Aorta (tissue), 5 donors: ENCODE results near the gene SPON1. TPM values are rescaled to one million over a fixed set of nuclear protein-coding genes. Genes with fewer than 3 reads are reported as not detected.
"Not testable (repeated sequence)": the region's sequence is repeated elsewhere in the genome, so short reads cannot be mapped to it uniquely, and the experiment has no call there.

Source experiments
- ATAC-seq: fragments of 200-7000 bp; cut with Tn5 transposase; one replicate; pipeline ENCODE4 v1.9.1; 2022; ENCODE audit warnings: moderate library complexity; ENCODE audit not compliant: low FRiP score
- DNase-seq, 2 donors: peaks; one replicate each; pipeline ENCODE4 v3.0.0-alpha.2; 2020
- H3K27ac ChIP-seq, 2 donors: one replicate each; pipeline ENCODE4 v1.5.1; 2013; ENCODE audit warnings: low read length in 2 of 2, mild to moderate bottlenecking in 2 of 2, moderate library complexity in 2 of 2, control low read depth in 1 of 2, inconsistent platforms in 1 of 2, low read depth in 1 of 2
- H3K27me3 ChIP-seq, 2 donors: one replicate each; pipeline ENCODE4 v1.6.1; 2013; ENCODE audit warnings: control low read depth in 1 of 2, low read length in 1 of 2, mild to moderate bottlenecking in 1 of 2, moderate library complexity in 1 of 2; ENCODE audit not compliant: insufficient read depth in 2 of 2, control insufficient read depth in 1 of 2
- H3K36me3 ChIP-seq, 2 donors: one replicate each; pipeline ENCODE4 v1.6.1; 2013; ENCODE audit warnings: control low read depth in 1 of 2, low read length in 1 of 2, mild to moderate bottlenecking in 1 of 2; ENCODE audit not compliant: insufficient read depth in 2 of 2, control insufficient read depth in 1 of 2
- H3K4me1 ChIP-seq, 2 donors: one replicate each; pipeline ENCODE4 v1.6.1; 2013; ENCODE audit warnings: low read length in 2 of 2, control low read depth in 1 of 2, mild to moderate bottlenecking in 1 of 2, moderate library complexity in 1 of 2; ENCODE audit not compliant: insufficient read depth in 2 of 2, control insufficient read depth in 1 of 2
- H3K4me3 ChIP-seq, 2 donors: one replicate each; pipeline ENCODE4 v1.5.1; 2013; ENCODE audit warnings: low read length in 2 of 2, control low read depth in 1 of 2, mild to moderate bottlenecking in 1 of 2
- H3K9me3 ChIP-seq: one replicate; pipeline ENCODE4 v1.6.1; 2013; ENCODE audit warnings: mild to moderate bottlenecking, low read length; ENCODE audit not compliant: control insufficient read depth
- WGBS, 2 donors: extraction: QIAGEN DNeasy Blood & Tissue Kit; methylation state at CpG; one replicate each; pipeline ENCODE4 v1.1.7; 2013; 5-methylcytosine and 5-hydroxymethylcytosine counted together
- intact Hi-C, 2 donors: fragments of 100-400 bp; cut with DNase I; formaldehyde crosslinking; loops; one replicate each; pipeline versions ENCODE4 v1.14.2 to v1.15.0; 2022
- polyA plus RNA-seq, 2 donors: library from polyadenylated mRNA; stranded (reverse); fragments of 200-250 nt; gene quantifications; one replicate each; pipeline ENCODE4 v1.2.3, GENCODE V29; 2013
- total RNA-seq, 2 donors: library from RNA; stranded (reverse); fragmentation: NEBNext Ultra II Directional; extraction: Animal tissue kit (Norgen Biotek cat#: 25700); gene quantifications; one replicate each; pipeline ENCODE4 v1.2.1, GENCODE V29; 2021
- donor health status: healthy with polysubstance abuse.
- donor health status: Bipolar disorder and iron deficiency.
- donor health status: DM: no; HTN: no; CAD: no.
- donor health status: DM: no; HTN: no; CAD: no.
- donor health status: DM: yes; HTN: yes; CAD: no.

SPON1 gene
- total and polyA plus RNA-seq, 4 donors: 7.0 to 79.2 (median 24.9) TPM

DNA sequence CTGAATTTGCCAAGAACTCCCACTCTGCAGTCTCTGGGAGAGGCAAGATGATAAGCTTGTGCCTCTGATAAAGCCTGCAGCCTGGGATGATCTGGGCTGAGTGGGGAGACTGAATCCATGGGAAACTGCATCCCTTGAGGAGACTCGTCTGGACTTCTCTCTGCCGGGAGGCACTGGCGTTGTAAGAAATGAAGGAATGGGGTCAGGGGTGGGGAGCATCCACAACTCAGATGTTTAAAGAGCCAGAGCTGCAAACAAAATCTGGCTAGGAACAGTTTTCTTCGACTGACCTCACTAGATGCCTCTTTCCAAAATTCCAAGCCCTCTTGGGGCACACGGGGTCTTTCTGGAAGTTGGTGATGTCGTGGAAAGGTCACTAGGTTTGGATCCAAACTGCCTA lies 64.4 kb downstream of the SPON1 start:
- H3K9me3 ChIP-seq: no peaks in the 10 kb centered on the region
- ATAC-seq: no peak
- H3K27me3 ChIP-seq: no peaks in the 10 kb centered on the region
- WGBS, 2 donors: 10% methylated on average over 6 of the region's 6 CpGs
- H3K4me3 ChIP-seq: no peak overlapping the region
- H3K36me3 ChIP-seq: no peaks in the 10 kb centered on the region
- no peak overlapping the region for H3K27ac ChIP-seq
- no peak for DNase-seq
- H3K4me1 ChIP-seq: peaks cover 0 to 10% of the 10 kb centered on the region in 2 donors
- intact Hi-C loops: loop anchor here in 1 of 2 donors (10.0 kb wide), 1 partner anchor 582 kb away; no protein-coding TSS in a partner anchor

DNA sequence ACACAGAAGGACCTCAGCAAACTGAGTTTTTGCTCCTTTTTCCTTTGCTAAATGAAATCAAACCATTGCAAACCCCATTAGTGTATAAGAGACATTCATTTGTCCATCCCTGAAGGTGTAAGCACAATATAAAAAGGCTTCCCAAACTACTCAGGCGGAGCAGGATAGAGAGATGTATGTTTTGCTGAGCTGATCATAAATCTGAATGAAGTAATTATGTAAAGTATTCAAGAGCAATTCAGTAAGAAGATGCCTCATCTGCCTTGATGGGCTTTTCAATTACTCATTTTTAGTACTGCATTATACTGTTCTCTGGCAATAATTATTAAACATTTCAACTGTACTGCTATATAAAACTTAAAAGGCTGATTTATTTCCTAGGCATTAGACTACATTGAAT lies 65.0 kb downstream of the SPON1 start:
- intact Hi-C loops: loop anchor here in 1 of 2 donors (10.0 kb wide), 1 partner anchor 583 kb away; no protein-coding TSS in a partner anchor
- H3K4me1 ChIP-seq: peaks cover 0 to 10% of the 10 kb centered on the region in 2 donors
- ATAC-seq: no peak
- H3K27me3 ChIP-seq: no peaks in the 10 kb centered on the region
- H3K36me3 ChIP-seq: no peaks in the 10 kb centered on the region
- DNase-seq: no peak
- WGBS, 2 donors: 95 to 100% methylated on average over 1 of the region's 1 CpG
- no peak overlapping the region for H3K4me3 ChIP-seq
- no peak overlapping the region for H3K27ac ChIP-seq
- H3K9me3 ChIP-seq: no peaks in the 10 kb centered on the region

DNA sequence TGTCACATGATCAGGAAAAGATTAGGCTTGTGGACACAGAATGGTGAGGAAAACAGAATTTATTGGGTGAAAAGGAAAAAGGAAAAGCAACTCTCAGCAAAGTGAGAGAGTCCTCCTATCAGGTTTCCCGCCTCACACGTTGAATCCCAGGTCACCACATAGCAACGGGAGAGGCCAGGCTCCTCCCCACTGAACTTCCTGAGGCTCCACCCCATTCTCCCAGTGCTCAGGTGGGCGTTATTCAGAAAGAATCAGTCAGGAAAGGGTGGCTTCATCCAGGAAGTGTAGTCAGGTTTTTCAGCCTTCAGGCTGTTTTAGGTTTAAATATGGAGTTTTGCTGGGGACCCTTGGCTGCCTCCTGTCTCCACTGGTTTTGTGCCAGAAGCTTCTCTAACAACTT lies 66.9 kb downstream of the SPON1 start:
- DNase-seq: no peak
- Histone ChIP-seq H3K36me3 (no peaks in the 10 kb centered on the region), H3K27ac (peak overlapping the region; percentile 37 to 64), H3K4me1 (peaks cover 0 to 10% of the 10 kb centered on the region in 2 donors), H3K4me3 (no peak overlapping the region), H3K9me3 (no peaks in the 10 kb centered on the region), H3K27me3 (no peaks in the 10 kb centered on the region)
- no peak for ATAC-seq
- intact Hi-C loops: loop anchor here in 1 of 2 donors (10.0 kb wide), 1 partner anchor 585 kb away; no protein-coding TSS in a partner anchor
- 24 to 27% methylated on average over 4 of the region's 4 CpGs for WGBS, 2 donors

DNA sequence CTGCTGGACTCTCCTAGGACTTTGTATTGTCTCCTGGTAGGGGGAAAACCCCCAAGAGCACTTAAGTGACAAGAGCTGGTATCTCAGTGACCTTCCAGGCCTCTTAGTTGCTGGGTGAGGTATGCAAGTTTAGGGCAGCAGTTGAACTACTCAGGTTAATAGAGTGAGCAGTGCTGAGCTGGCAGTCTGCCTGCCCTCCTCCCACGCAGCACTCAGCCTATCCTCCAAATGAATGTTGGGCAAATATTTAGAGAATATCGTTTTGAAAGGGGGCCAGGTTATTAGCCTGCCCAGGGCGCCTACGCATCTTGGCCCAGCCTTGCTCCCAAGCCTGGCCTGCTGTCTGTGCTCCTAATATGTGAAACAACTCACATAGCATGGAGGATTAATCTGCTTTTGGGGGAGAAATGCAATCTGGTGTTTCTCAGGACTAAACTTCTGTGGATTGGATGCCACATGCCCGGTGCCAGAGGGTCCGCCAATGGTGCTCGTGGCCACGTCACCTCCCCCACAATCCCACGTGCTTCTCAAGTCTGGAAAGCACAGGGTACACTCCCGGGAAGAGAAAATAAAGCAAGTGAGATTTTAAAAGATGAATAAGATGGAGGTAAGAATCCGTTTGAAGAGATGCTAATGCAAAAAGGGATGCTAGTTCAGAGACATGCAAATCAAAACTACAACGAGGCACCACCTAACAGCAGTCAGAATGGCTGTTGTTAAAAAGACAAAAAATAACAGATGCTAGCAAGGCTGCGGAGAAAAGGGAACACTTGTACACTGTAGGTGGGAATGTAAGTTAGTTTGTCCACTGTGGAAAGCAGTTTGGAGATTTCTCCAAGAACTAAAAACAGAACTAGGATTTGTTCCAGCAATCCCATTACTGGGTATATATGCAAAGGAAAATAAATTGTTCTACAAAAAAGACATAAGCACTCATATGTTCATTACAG lies 67.7 kb downstream of the SPON1 start:
- DNase-seq (peak; percentile 84 to 93), ATAC-seq (peak; percentile 82)
- Histone ChIP-seq H3K4me3 (no peak overlapping the region), H3K9me3 (no peaks in the 10 kb centered on the region), H3K36me3 (no peaks in the 10 kb centered on the region), H3K27me3 (no peaks in the 10 kb centered on the region), H3K27ac (peak overlapping the region; percentile 39 to 77), H3K4me1 (peaks cover 0 to 10% of the 10 kb centered on the region in 2 donors)
- WGBS, 2 donors: 2 to 5% methylated on average over 13 of the region's 13 CpGs
- intact Hi-C loops: loop anchor here in 1 of 2 donors (10.0 kb wide), 1 partner anchor 585 kb away; no protein-coding TSS in a partner anchor

DNA sequence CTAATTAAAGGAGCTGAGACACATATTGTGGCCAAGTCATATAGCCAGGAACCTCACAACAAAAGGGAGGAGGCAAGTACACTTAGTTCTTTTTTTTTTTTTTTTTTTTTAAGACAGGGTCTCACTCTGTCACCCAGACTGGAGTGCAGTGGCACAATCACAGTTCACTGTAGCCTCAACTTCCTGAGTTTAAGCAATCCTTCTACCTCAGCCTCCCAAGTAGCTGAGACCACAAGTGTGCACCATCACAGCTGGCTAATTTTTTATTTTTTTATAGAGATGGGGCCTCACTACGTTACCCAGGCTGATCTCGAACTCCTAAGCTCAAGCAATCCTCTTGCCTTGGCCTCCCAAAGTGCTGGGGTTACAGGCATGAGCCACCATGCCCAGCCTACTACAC lies 73.0 kb downstream of the SPON1 start:
- ATAC-seq, intact Hi-C loops, H3K4me1 ChIP-seq, H3K27me3 ChIP-seq, H3K27ac ChIP-seq, H3K36me3 ChIP-seq, H3K4me3 ChIP-seq, H3K9me3 ChIP-seq, DNase-seq: not testable (repeated sequence)
- whole genome bisulfite sequencing, 2 donors: 88 to 98% methylated on average over 2 of the region's 2 CpGs

DNA sequence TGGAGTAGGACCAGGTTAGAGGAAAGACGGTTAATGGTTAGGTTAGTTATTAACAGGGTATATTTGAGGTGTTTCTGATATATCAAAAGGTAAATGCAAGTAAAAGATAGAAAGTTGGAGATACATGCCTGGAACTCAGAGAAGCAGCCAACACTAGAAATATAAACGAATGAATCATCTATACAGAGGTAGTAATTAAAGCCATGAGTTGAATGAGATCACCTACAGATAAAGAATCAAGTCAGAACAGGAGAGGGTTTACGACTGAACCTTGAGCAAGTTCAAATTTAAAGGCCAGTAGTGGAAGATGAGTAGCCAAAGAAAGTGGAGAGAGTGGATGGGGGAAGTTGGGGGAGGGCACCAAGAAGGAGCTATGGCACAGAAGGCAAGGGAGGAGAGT lies 73.9 kb downstream of the SPON1 start:
- Histone ChIP-seq H3K36me3 (no peaks in the 10 kb centered on the region), H3K27ac (no peak overlapping the region), H3K27me3 (no peaks in the 10 kb centered on the region), H3K9me3 (no peaks in the 10 kb centered on the region), H3K4me3 (no peak overlapping the region), H3K4me1 (no peaks in the 10 kb centered on the region)
- 63 to 84% methylated on average over 3 of the region's 3 CpGs for WGBS, 2 donors
- no peak for DNase-seq
- intact Hi-C loops: no loop called here
- no peak for ATAC-seq

DNA sequence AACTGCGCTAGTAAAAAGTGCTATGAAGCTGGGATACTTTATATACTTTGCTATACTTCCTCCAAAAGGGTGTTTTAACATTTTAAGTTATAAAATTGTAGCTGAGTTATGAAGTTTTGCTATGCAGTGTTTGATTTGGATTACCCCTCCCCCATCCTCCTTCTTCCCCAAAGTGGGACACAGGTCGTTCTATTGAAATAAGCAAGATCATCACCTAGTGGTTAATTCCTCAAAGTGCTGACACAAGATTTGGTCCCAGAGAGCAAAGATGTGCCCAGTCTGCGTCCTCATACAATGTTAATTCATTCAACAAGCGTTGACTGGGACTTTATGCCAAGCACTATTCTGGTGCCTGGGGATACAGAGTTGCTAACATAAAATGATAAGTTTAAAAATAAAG lies 78.5 kb downstream of the SPON1 start:
- Histone ChIP-seq H3K9me3 (no peaks in the 10 kb centered on the region), H3K4me3 (no peak overlapping the region), H3K36me3 (no peaks in the 10 kb centered on the region), H3K27me3 (no peaks in the 10 kb centered on the region), H3K4me1 (peaks cover 0 to 3% of the 10 kb centered on the region in 2 donors), H3K27ac (no peak overlapping the region)
- ATAC-seq (no peak), DNase-seq (no peak)
- WGBS, 2 donors: 32 to 35% methylated on average over 4 of the region's 4 CpGs
- intact Hi-C loops: loop anchor here in 1 of 2 donors (5.0 kb wide), 1 partner anchor 84 kb away; no protein-coding TSS in a partner anchor

DNA sequence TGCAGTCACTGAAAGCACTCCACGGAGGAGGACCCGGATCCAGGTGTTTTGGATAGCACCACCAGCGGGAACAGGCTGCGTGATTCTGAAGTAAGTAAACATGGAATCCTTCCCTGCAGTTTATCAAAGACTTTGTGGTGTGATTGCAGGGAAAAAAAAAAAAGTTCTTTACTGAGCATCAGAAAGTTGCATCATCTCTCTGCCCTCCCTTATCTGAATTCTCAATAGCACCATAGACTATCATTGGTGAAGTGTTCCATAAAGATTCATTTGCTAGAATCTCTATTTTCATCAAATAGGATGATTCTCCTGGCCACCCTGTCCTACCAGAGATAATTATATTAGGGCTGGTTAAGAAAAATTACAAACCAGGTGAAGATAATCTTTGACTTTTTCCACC lies 79.0 kb downstream of the SPON1 start:
- intact Hi-C loops: loop anchor here in 1 of 2 donors (5.0 kb wide), 1 partner anchor 84 kb away; no protein-coding TSS in a partner anchor
- Histone ChIP-seq H3K27me3 (no peaks in the 10 kb centered on the region), H3K27ac (no peak overlapping the region), H3K4me1 (peaks cover 0 to 3% of the 10 kb centered on the region in 2 donors), H3K36me3 (no peaks in the 10 kb centered on the region), H3K4me3 (no peak overlapping the region), H3K9me3 (no peaks in the 10 kb centered on the region)
- WGBS, 2 donors: 80 to 82% methylated on average over 4 of the region's 4 CpGs
- DNase-seq (no peak), ATAC-seq (no peak)
